RPMI7951 (cell line): Measurements from ENCODE around the gene DUSP7. TPM values are rescaled to one million over a fixed set of nuclear protein-coding genes. Genes with fewer than 3 reads are reported as not detected.

Experiments used
- DNase-seq: peaks from one replicate; pipeline ENCODE4 v3.0.0-alpha.2; 2012; ENCODE audit warnings: low read depth
- total RNA-seq: library from RNA; depleted of rRNA; stranded (reverse); fragments of >200 nt; shearing (Covaris generic); gene quantifications from 2 replicates; pipeline ENCODE4 v1.2.3, GENCODE V29; 2014; rRNA removed

DUSP7 gene
- total RNA-seq, 1 experiment from 2014 or later, result 16.9 TPM

GRCh38 chr3:52006017-52006819, 50.2 kb downstream of the DUSP7 start:
- DNase-seq, result no peak

- DNase-seq, result peak; percentile 25
Measured at GRCh38 chr3:52005571-52005986, 50.8 kb downstream of the DUSP7 start.

- no peak for DNase-seq
Measured at GRCh38 chr3:52004906-52005395, 51.4 kb downstream of the DUSP7 start.

- peak; percentile 51 for DNase-seq
Measured at GRCh38 chr3:52004163-52004787, 52.1 kb downstream of the DUSP7 start.

GRCh38 chr3:52002748-52003147, 53.6 kb downstream of the DUSP7 start:
- no peak for DNase-seq

GRCh38 chr3:52001443-52001974, 54.9 kb downstream of the DUSP7 start:
- peak; percentile 56 for DNase-seq

- DNase-seq, result no peak
Measured at GRCh38 chr3:51999846-52000245, 56.5 kb downstream of the DUSP7 start.

Other genes with a start within 250 kb of the DUSP7 start
- gene IQCF2, start 195.0 kb downstream of the DUSP7 start, total RNA-seq, result not detected in 2 replicates
- gene IQCF5, start 181.0 kb downstream of the DUSP7 start, total RNA-seq, result not detected in 2 replicates
- gene IQCF1, start 153.2 kb downstream of the DUSP7 start, total RNA-seq, result not detected in 2 replicates
- gene RRP9, start 114.7 kb downstream of the DUSP7 start, total RNA-seq, result 29.0 and 37.6 TPM in 2 replicates
- gene PARP3, start 114.2 kb downstream of the DUSP7 start, total RNA-seq, result 31.4 and 34.0 TPM in 2 replicates
- not detected in 2 replicates for gene GPR62, start 101.2 kb downstream of the DUSP7 start, total RNA-seq
- 65.7 and 72.5 TPM in 2 replicates for gene PCBP4, start 89.1 kb downstream of the DUSP7 start, total RNA-seq
- gene ABHD14B, start 82.5 kb downstream of the DUSP7 start, total RNA-seq, result 36.8 and 37.5 TPM in 2 replicates
- 21.9 and 29.1 TPM in 2 replicates for gene ABHD14A, start 81.5 kb downstream of the DUSP7 start, total RNA-seq
- gene ACY1, start 73.0 kb downstream of the DUSP7 start, total RNA-seq, result 50.0 and 55.1 TPM in 2 replicates
- 1,313 and 1,434 TPM in 2 replicates for gene RPL29, start 60.7 kb downstream of the DUSP7 start, total RNA-seq
- gene POC1A, start 97.9 kb upstream of the DUSP7 start, total RNA-seq, result 20.4 and 21.4 TPM in 2 replicates
- gene ALAS1, start 141.6 kb upstream of the DUSP7 start, total RNA-seq, result 32.0 and 37.6 TPM in 2 replicates
- not detected in 2 replicates for gene TLR9, start 169.1 kb upstream of the DUSP7 start, total RNA-seq
- gene TWF2, start 182.6 kb upstream of the DUSP7 start, total RNA-seq, result 131 and 170 TPM in 2 replicates
- 11.0 and 12.3 TPM in 2 replicates for gene PPM1M, start 189.2 kb upstream of the DUSP7 start, total RNA-seq
- gene WDR82, start 222.1 kb upstream of the DUSP7 start, total RNA-seq, result 53.0 and 54.7 TPM in 2 replicates
- gene GLYCTK, start 231.3 kb upstream of the DUSP7 start, total RNA-seq, result 4.6 and 6.4 TPM in 2 replicates